GM12878 (cell line): ENCODE data around the gene LRRC53.

Experiments
- CBFB ChIP-seq: IDR thresholded peaks from 2 replicates; pipeline ENCODE4 v1.6.1; 2016; ENCODE audit warnings: antibody characterized with exemption, low read depth
- CHD4 ChIP-seq: fragments of 200-600 bp; sonication (generic); IDR thresholded peaks from 2 replicates; pipeline ENCODE4 v1.6.1; 2016; ENCODE audit warnings: mild to moderate bottlenecking
- CTCF ChIP-seq, 3 experiments: IDR thresholded peaks in 2 of 3; conservative IDR thresholded peaks in 1 of 3; 2 replicates each; pipeline ENCODE4 v1.5.1; 2011; ENCODE audit warnings: low read depth in 3 of 3, low read length in 3 of 3, mild to moderate bottlenecking in 3 of 3, control low read depth in 2 of 3, moderate library complexity in 2 of 3, inconsistent platforms in 1 of 3, mixed read lengths in 1 of 3; ENCODE audit not compliant: control insufficient read depth in 2 of 3, insufficient read depth in 1 of 3; ENCODE audit errors: extremely low read depth in 1 of 3
- ESRRA ChIP-seq: IDR thresholded peaks from 2 replicates; pipeline ENCODE4 v1.6.1; 2012; ENCODE audit warnings: mild to moderate bottlenecking, low read length, improper control_type of control experiment
- MYC ChIP-seq: IDR thresholded peaks from 2 replicates; pipeline ENCODE4 v1.6.1; 2011; ENCODE audit warnings: mild to moderate bottlenecking, low read length, moderate library complexity, inconsistent platforms; ENCODE audit not compliant: insufficient read depth, insufficient replicate concordance, insufficient read length, severe bottlenecking
- RBBP5 ChIP-seq: fragments of 200-600 bp; sonication (generic); conservative IDR thresholded peaks from 2 replicates; pipeline ENCODE4 v1.6.1; 2016
- RELA ChIP-seq: fragments of 450-650 bp; IDR thresholded peaks from 2 replicates; pipeline ENCODE4 v1.8.0; 2014; ENCODE audit warnings: borderline replicate concordance; ENCODE audit not compliant: partially characterized antibody
- REST ChIP-seq: IDR thresholded peaks from 2 replicates; pipeline ENCODE4 v1.6.1; 2012; ENCODE audit warnings: mild to moderate bottlenecking, low read depth, low read length
- RFX5 ChIP-seq: IDR thresholded peaks from 2 replicates; pipeline ENCODE4 v1.6.1; 2011; ENCODE audit warnings: low read depth, low read length, improper control_type of control experiment
- SUZ12 ChIP-seq: fragments of 200-600 bp; sonication (generic); IDR thresholded peaks from one replicate; pipeline ENCODE4 v1.6.1; 2018; ENCODE audit warnings: antibody characterized with exemption, mild to moderate bottlenecking; ENCODE audit not compliant: unreplicated experiment
- USF2 ChIP-seq: IDR thresholded peaks from 2 replicates; pipeline ENCODE4 v1.6.1; 2011; ENCODE audit warnings: low read depth, low read length, improper control_type of control experiment, borderline replicate concordance
- WRNIP1 ChIP-seq: IDR thresholded peaks from 2 replicates; pipeline ENCODE4 v1.6.1; 2011; ENCODE audit warnings: low read depth, low read length, improper control_type of control experiment, borderline replicate concordance
- ZBTB33 ChIP-seq: fragments of 450-650 bp; IDR thresholded peaks from 2 replicates; pipeline ENCODE4 v1.6.1; 2017; ENCODE audit warnings: mild to moderate bottlenecking

GRCh38 chr1:74467786-74468377 is 44.5 kb downstream of the LRRC53 start:
- TF ChIP-seq SUZ12 (no peak), REST (no peak), CBFB (no peak), CTCF (IDR thresholded peaks at IDR 0.05 in 2 of 3, conservative IDR thresholded peaks at IDR 0.05 in 1 of 3; ENCODE audit: control insufficient read depth in 2 of 3, extremely low read depth in 1 of 3, insufficient read depth in 1 of 3, low read depth in 3 of 3, low read length in 3 of 3) (no peak), ZBTB33 (no peak), RBBP5 (no peak), USF2 (no peak), MYC (no peak), RELA (no peak), CHD4 (no peak), ESRRA (no peak), RFX5 (no peak), WRNIP1 (no peak)
